HG03060 (cell line): Measurements from ENCODE around the gene KLC1.
A peak's percentile ranks its signal among the peaks of the same experiment; 100 is the strongest.

Source experiments
- ATAC-seq: cut with Tn5 transposase; IDR thresholded peaks from one replicate; pipeline ENCODE4 v1.9.1; 2021; ENCODE audit warnings: low read depth, moderate number of reproducible peaks; ENCODE audit not compliant: unreplicated experiment

Gene KLC1

DNA sequence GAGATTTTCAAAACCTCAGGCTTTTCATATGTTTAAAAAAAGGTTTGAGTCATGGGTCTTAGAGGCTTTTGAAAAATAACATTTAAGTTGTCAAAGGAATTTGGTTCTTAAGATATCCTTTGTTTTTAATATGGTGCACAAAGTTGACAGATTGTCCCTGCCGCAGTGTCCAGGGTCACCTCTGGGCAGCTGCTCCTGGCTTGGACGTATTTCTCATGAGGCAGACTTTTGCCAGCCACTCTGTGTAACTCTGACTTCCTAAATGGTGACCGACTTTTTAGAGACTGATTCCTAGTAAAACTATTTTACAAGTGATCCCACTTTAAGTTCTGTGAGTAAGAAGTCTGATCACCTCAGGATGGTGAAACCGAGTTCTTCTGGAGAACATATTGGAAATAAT is 58.7 kb downstream of the KLC1 start:
- ATAC-seq: no peak

DNA sequence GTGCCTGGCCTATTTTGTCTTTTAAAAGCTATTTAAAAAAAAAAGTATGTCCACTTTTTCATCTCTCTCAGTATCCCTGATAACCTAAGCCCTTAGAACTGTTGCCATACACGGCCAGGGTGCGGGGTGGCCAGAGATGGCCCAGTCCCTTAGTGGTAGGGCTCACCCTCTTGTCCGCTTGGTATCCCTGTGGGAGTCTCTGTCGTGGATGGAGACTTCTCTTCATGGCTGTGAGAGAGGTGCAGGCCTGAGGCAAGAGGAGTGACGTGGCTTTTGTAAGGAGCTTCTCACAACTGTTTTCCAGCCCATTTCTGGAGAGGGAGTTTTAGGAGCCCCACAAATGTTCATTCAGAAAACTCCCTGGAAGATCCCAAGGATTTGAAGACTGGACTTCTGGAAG is 59.4 kb downstream of the KLC1 start:
- ATAC-seq: no peak

DNA sequence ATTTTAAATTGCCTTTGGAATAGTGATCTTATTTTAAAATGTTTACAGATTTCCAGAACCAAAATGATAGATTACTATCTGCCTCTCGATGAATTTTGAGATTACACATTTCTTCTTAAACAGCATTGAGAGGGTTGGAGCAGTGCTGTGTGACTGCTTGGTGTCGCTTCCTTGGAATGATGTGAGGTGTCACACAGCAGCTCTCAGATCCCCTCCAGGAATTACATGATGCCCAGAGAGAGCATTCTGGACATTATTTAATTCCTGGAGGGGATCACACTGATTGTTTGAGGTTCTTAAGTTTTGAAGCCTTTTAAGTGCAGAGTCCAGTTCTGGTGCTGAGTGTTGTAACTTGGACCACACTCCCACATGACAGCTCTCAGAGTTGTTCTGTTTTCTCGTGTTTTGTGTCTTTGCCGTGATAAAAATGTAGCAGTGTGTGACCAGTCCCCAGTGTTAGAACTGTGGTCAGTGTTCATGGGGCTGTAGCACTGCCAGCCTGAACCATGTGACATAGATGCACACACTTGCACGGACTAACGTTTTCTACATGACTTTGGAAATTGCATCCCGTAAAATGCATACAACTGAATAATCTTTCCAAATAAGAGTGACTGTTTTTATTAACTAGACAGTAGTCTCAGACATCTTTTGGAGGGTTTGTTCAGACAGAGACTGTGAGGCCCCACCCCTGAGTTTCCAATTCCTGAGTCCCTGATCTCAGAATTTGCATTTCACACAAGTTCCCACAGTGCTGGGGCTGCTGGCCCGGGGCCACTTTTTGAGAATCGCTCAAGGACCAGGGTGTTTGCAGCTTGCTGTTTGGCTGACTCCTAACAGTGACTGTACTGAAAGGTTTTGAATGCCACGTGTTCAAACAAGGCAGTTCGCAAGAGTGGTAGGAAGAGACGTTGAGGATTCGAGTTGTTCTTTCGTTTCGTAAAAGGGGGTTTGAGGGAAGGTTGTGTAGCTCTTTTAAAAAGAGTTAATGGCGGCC is 60.2 kb downstream of the KLC1 start:
- ATAC-seq: no peak

DNA sequence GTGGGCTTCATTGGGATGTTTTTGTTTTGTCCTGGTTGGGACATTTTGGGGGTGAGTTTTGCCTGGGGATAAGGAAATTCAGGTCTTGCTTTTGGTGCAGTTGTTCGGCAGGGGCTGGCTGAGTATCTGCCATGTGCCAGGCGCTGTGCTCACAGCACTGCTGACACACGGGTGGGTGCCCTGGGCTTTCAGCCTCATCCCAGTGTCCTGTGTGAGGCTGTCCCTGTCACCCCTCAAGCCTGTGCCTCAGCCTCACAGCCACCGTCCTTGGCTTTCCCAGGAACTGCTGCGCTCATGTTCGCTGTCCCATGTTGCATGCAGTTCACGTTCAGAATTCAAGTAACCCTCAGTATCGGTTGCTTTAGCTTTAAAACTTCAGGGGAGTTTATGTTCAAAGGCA is 61.3 kb downstream of the KLC1 start:
- no peak for ATAC-seq

DNA sequence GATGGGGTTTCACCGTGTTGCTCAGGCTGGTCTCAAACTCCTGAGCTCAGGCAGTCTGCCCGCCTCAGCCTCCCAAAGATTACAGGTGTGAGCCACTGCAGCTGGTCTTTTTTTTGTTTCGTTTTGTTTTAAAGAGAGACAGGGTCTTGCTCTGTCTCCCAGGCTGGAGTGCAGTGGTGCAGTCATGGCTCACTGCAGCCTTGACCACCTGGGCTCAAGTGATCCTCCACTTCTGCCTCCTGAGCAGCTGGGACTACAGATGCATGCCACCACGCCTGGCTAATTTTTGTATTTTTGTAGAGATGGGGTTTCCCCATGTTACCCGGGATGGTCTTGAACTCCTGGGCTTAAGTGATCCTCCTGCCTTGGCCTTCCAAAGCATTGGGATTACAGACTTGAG is 62.6 kb downstream of the KLC1 start:
- ATAC-seq: peak; percentile 42

DNA sequence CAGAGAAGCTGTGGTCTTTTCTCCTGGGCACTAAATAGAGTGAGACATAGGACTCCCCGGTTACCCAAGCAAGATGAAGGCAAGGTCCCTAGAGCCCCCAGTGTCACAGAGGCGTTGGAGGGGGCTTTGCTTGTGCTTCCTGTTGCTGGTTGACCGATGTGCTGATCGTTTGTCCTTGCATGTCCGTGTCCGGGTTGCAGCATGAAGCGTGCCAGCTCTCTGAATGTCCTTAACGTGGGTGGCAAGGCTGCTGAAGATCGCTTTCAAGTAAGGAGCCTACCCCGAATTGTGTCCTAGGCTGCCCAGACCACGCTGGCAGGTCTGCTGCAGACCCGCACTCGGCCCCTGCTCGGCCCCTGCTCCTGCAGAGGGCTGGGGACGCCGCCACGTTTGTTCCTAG is 63.1 kb downstream of the KLC1 start:
- peak; percentile 15 for ATAC-seq

DNA sequence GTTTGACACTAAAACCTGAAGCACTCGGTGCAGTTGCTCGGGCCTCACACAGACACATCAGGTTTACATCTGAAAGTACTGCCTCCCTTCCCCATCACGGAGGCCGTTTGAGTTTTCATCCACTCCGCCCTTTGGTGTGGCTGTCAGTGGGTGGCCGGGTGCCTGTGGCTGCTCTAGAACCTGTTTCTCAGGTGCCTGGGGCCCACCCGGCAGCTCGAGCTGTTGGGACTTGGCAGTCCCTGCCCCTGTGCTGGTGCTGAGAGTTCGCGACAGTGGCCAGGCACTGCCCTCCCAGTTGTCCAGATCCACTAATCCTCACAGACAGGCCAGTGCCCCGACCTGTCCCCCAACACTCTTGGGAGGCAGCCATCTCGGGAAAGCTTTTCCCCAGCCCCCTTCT is 63.9 kb downstream of the KLC1 start:
- ATAC-seq: no peak

DNA sequence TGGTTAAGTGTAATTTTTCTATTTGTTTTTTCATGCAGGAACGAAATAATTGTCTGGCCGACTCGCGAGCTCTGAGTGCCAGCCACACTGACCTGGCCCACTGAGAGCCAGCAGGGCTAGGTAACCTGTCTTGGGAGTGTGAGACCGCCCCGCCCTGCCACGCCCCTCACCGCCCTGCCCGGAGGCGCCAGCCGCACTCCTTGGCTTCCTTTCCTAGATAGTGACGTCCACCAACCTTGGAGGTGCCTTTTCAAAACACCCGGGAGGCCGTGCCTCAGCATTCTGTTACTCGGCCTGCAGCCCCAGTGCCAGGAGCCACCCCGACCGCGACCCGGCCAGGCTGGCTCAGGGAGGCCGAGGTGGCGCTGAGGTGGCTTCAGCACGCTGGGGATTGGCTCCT is 64.5 kb downstream of the KLC1 start:
- no peak for ATAC-seq

DNA sequence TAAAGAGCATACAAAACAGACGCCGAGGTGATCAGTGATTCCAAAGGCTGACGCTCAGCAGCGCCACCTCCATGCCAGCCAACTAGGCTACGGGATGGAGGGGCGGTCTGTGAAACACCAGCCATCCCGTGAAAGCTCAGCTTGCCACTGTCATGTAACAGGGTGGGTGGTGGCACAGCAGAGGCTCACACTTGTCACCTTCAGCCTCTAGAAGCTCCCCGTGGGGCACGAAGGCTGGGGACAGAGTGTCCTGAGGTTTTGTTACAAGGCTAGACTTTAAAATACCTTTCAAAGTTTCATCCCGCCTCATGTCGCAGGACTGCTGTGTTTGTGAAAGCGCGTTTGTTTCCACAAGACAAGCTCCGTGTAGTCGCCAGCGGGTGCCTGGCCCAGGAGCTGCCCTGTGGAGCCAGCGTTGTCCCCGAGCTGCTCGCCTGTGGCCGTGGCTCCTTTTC is 65.6 kb downstream of the KLC1 start:
- ATAC-seq: no peak

DNA sequence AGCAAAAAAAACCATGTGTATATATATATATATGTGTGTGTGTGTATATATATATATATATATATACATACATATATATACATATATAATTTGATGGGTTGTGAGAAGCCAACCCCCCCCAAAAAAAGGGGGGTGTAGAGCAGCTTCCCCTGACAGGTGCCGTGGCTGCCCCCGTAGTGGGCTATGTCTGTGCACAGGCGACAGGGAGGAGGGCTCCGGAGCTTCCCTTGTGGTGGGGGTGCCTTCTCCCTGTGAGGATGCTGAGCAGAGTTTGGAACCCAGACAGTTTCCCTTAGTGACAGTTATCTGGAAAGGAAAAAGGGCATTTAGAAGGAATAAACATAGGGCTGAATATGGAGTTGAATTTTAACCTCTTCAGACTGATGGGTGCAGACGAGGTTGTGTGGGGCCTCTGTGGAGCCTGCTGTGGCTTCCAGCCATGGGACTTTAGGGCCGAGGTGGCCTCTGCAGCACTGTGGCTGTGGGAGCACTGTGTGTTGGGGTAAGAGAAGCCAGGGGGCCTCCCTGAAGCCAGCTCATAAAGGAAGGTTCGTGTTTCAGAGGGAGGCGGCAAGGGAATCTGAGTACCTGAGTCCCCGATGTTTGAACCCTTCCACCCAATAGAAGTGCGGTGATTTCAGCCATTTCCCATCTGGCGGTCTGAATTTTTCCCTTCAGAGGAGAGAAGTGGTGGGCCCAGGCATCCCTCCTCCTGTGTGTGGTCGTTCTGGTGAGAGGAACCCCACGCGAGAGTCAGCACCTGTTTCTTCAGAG is 66.5 kb downstream of the KLC1 start:
- no peak for ATAC-seq

DNA sequence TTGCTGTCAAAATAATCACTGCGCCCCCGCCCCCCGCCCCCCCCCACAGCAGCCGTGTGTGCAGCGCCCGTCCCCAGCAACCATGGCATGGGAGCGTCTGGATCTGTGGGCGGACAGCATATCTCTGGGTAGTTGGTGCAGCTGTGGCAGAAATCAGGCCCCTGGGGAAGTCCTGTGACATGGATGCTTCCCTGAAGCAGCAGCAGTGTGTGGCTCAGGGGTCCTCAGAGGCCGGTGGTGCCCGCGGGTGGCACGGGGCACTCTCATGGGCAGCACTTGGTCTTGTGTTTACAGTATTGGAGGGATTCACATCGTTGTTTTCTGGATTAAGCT is 67.0 kb downstream of the KLC1 start:
- no peak for ATAC-seq

DNA sequence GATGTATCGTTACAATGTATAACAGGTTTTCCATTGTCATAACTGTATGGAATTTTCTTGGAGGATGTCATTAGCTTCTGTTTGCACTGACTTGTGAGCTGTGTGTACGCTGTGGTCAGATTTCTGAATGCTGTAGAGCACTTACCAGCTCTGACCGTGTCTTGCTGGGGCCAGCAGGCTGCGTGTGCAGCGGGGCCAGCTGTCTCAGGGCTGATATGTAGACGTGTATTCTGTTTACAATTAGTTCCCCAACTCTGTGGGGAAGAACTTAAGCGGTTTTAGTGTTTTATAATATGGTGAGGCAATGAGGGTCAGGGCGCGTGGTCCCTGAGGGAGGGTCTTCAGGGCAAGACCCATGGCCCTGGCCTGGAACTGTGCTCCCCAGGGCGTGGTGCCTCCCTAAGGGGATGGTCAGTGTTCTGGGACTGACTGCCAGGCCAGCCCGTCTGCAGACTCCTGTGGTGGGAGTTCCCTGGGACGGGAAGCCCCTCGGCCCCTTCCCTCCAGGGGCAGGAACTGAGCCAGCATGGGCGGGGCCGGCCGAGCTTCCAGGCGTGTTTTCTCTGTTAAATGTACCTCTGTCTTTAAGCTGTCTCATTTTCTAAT is 67.6 kb downstream of the KLC1 start:
- no peak for ATAC-seq

DNA sequence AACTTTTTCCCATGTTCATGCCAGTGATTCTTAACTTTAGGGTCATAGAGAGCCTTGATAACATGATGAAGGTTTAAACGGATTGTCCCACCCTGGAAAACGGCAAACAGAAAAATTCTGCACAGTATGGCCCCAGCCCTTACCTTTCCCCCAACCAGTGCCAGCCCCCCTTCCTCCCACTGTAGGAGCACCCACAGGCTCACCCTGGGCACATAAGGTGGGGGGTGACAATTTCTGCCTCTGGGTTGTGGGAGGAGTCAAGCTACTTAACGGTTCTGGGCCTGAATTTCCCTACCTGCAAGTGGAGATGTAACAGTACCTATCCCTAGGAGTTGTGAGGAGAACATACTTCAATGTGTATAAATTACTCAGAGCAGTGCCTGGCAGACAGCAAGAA is 68.2 kb downstream of the KLC1 start:
- no peak for ATAC-seq

DNA sequence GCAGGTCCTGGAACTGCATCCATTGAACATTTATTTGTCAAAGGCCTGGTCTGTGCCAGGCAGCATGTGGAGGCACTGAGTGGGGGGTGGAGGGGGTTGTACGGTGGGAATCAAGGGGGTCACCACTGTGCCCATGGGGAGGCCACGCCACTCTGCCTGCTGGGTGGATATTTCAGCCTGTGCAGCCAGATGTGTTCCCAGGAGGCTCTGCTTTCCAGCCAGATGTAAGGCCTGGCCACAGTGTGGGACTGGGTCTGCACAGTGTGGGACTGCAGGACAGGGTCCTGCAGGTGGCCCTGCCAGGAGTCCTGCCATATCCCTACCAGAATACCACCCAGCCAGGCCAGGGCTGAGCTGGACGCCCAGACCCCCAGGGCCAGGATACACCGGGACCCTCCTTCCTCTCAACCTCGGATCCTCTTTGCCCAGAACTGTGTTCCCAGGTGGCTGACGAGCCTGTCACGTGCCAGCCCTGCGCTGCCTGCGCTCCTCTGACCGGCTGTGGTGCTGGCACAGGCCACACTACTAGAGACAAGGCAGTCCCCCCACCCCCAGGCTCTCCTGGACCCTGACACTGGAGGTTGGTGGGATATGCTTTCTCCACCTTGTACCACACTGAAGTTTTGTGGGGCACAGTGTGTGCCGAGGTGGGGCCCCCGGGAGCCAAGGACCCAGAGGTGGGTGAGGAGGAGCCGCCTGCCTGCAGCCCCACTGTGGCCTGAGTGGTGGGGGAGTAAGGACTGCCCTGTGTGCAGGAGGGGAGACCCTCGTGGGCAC is 68.8 kb downstream of the KLC1 start:
- ATAC-seq: no peak

DNA sequence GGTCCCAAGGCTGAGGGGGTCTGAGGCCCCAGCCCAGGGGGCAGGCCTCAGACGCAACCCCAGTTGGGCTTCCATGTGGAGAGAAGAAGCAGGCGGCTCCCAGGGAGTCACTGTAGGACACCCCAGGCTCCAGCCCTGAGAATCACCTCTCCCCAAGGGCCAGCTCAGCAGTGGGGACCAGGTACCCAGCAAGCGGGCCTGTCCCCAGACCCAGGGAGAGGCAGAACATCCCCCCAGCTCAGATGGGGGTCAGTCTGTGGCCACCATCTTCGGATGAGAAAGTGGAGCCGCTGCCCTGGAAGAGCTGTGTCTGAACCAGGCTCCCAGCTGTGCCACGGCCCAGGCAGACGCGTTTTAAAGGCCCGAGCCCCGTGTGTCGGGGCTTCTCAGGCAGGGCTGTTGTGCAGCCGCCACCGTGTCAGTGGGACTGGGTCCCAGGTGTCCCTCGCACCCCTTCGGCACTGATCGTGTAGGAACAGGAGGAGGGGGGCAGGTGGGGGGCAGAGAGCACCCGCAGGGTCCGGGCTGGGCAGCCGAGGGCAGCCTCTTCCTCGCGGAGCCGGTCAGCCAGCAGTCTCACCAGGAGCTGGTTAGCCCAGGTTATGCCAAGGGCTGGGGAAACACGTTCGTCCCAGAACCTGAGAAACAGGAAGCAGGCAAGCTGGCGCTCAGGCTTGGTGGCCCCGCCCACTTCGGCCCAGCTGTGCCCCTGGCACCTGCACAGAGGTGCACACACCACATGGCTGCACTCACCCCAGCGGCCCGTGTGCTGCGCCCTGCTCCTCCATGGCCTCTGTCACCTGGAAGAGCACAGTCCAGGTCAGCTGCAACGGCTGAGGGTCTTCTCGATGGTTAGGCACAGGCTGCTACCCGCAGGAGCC is 69.6 kb downstream of the KLC1 start:
- no peak for ATAC-seq

DNA sequence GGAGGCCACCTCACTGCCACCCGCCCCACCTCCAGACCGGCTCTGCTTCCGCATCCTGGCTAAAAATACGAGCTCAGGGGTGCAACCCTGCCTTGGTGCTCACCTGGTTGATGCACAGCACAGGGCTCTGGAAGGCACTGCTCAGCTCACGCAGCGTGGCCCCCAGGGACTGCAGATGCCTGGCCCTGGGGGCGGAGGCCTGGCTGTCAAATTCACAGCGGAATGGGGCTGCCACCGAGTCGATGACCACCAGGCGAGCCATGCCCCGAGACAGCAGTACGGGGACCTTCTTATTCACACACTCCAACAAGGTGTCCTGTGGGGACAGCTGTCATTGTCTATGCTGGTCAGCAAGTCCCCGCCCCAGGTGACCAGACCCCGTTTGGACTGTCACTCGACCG is 70.2 kb downstream of the KLC1 start:
- no peak for ATAC-seq

DNA sequence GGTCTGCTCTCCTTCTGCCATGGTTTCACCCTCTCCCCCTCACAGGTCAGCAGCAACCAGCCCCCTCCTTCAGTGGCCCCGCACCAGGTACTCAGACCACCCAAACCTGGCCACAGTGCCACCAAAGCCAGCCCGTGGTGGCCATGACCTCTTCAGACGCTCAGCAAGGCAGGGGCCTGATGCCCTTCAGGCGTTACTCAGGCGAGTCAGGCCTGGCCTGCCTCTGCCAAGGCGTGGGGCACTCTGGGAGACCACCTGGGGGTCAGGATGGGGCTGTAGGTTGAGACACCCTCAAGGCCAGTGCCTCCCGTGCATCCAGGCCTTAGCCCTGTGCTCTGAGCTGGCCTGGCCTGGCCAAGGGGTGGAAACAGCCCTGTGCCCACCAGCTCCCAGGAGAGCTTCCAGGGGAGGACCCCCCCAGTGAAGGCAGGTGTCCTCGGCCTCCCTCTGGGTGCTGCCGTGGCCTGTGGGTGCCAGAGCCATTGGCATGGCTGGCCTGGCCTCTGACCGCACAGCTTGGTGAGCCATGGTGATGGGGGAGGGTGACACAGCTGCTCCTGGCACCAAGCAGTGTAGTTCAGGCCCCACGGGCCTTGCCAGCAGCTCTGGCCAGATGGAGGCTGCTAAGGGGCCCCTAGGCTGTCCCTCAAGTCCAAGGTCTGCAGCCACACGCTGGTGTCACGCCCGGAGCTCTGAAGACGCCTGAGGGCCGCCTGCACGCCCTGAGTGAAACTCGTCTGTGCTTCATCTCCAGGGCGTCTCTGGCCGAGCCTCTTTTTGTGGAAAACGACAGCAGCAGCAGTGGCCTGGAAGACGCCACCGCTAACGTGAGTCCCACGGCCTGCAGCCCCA is 71.1 kb downstream of the KLC1 start:
- ATAC-seq: no peak

DNA sequence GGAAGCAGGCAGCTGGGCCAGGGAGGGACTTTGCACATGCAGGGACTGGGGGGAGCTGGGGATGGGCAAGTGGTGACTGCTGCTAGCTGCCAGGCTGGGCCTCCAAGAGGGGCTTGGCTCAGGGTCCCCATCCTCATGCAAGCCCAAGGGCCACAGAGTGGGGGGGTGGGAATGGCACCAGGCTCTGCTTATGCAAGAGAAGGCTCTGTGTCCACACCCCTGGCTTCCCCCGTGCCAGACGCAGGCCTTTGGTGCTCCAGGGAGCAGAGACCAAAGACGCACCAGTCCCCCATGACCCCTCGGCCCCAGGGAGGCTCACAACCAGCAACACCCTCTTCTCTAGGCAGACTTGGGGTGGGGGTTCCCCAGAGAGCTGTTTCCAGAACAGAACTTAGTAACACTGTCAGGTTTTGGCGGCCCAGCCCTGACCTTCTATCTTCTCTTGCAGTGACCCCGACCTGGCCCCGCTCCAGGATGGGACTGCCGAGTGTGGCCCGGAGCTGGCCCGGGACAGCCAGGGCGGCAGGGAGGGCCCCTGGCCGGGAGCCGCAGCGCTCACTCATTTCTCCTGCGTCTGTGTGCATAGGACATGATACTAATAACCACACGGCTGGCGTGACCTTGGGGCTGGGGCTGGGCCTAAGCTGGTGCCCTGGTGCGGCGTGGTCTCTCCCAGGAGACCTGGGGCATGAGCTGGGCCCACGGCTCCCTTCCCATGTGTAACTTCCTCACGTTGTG is 71.9 kb downstream of the KLC1 start:
- no peak for ATAC-seq
